ENCODE data around the gene TLX1.

- TF ChIP-seq CTCF (IDR thresholded peaks at IDR 0.05) (peak; percentile 44 to 80 (median 76)), EP300 (IDR thresholded peaks at IDR 0.05) (no peak), POLR2A (IDR thresholded peaks at IDR 0.05) (no peak)
Observed at GRCh38 chr10:101095550-101096213, 35.4 kb upstream of the TLX1 start.
